Spleen (tissue), 11 donors: Measurements from ENCODE around the gene SLC7A4. TPM values are rescaled to one million over a fixed set of nuclear protein-coding genes. Genes with fewer than 3 reads are reported as not detected.

Experiments used
- DNase-seq: peaks from one replicate; pipeline ENCODE4 v3.0.0-alpha.2; 2020
- H3K27ac ChIP-seq, 8 donors: fragments of 200-600 bp; sonication (generic) in 7 of 8; 1 replicate in 4 of 8; 2 replicates in 4 of 8; pipeline versions ENCODE4 v1.5.0 to v1.8.0; 2016 to 2021; ENCODE audit warnings: inconsistent platforms in 4 of 8, mild to moderate bottlenecking in 4 of 8, moderate library complexity in 1 of 8
- H3K27me3 ChIP-seq, 7 donors: fragments of 200-600 bp; sonication (generic) in 6 of 7; replicated peaks in 1 of 7; 1 replicate in 4 of 7; 2 replicates in 3 of 7; pipeline versions ENCODE4 v1.5.0 to v1.8.0; 2016 to 2021; ENCODE audit warnings: inconsistent platforms in 3 of 7, mild to moderate bottlenecking in 1 of 7
- H3K36me3 ChIP-seq, 6 donors: fragments of 200-600 bp; sonication (generic) in 5 of 6; 1 replicate in 4 of 6; 2 replicates in 2 of 6; pipeline versions ENCODE4 v1.5.0 to v1.8.0; 2016 to 2021; ENCODE audit warnings: inconsistent platforms in 2 of 6
- H3K4me1 ChIP-seq, 6 donors: fragments of 200-600 bp; sonication (generic) in 5 of 6; 1 replicate in 3 of 6; 2 replicates in 3 of 6; pipeline versions ENCODE4 v1.5.0 to v1.8.0; 2016 to 2021; ENCODE audit warnings: inconsistent platforms in 3 of 6
- H3K4me3 ChIP-seq, 8 donors: fragments of 200-600 bp; sonication (generic) in 7 of 8; 1 replicate in 4 of 8; 2 replicates in 4 of 8; pipeline versions ENCODE4 v1.5.0 to v1.8.0; 2016 to 2021; ENCODE audit warnings: inconsistent platforms in 4 of 8, mild to moderate bottlenecking in 4 of 8, moderate library complexity in 2 of 8
- H3K9me3 ChIP-seq, 8 donors: fragments of 200-600 bp; sonication (generic) in 7 of 8; 1 replicate in 4 of 8; 2 replicates in 4 of 8; pipeline versions ENCODE4 v1.5.0 to v1.8.0; 2016 to 2021; ENCODE audit warnings: inconsistent platforms in 4 of 8
- POLR2A ChIP-seq, 3 donors: fragments of 450-650 bp; IDR thresholded peaks; one replicate each; pipeline ENCODE4 v1.5.1; 2017; ENCODE audit warnings: antibody characterized with exemption in 3 of 3, mild to moderate bottlenecking in 1 of 3
- POLR2AphosphoS5 ChIP-seq, 3 donors: sonication (generic); formaldehyde crosslinking; IDR thresholded peaks; one replicate each; pipeline ENCODE4 v1.5.1; 2017; ENCODE audit warnings: antibody characterized with exemption in 3 of 3
- WGBS, 5 donors: extraction: QIAGEN DNeasy Blood & Tissue Kit in 3 of 5; methylation state at CpG; one replicate each; pipeline versions ENCODE4 v1.1.5 to v1.1.7; 2013 to 2018; 5-methylcytosine and 5-hydroxymethylcytosine counted together
- intact Hi-C: fragments of 100-400 bp; cut with DNase I; formaldehyde crosslinking; loops from one replicate; pipeline ENCODE4 v1.15.0; 2023; ENCODE audit warnings: low total_unique reads
- polyA plus RNA-seq, 3 donors: library from polyadenylated mRNA; stranded (reverse); fragments of 200-250 nt; gene quantifications; one replicate each; pipeline ENCODE4 v1.2.1, GENCODE V29; 2013
- total RNA-seq, 7 donors: library from RNA; depleted of rRNA in 3 of 7; stranded (reverse); fragments of >200 nt in 3 of 7; fragmentation: NEBNext Ultra II Directional in 4 of 7; extraction: Animal tissue kit (Norgen Biotek cat#: 25700) in 4 of 7; gene quantifications; one replicate each; pipeline versions ENCODE4 v1.1.0 to v1.2.1, GENCODE V29; 2016 to 2021
- TF ChIP-seq, protein P1 (sequence below), 11 experiments: fragments of 200-600 bp in 7 of 11; fragments of 450-650 bp in 4 of 11; sonication (generic) in 4 of 11; IDR thresholded peaks in 8 of 11; conservative IDR thresholded peaks in 3 of 11; 1 replicate in 7 of 11; 2 replicates in 4 of 11; pipeline versions ENCODE4 v1.4.0 to v1.8.0; 2016 to 2021; ENCODE audit warnings: antibody characterized with exemption in 11 of 11, inconsistent platforms in 4 of 11, mild to moderate bottlenecking in 1 of 11
- donor health status: healthy with polysubstance abuse.
- donor health status: DM: no; HTN: no; CAD: no; lungs with moderate emphysema.
- donor health status: DM: no; HTN: no; CAD: no.
- donor health status: Bipolar disorder and iron deficiency.
- donor health status: healthy.
- donor health status: DM: no; HTN: no; CAD: no.
- donor health status: DM: yes; HTN: yes; CAD: no.

The SLC7A4 gene
- total and polyA plus RNA-seq, 10 donors: 0.11 to 0.95 (median 0.29) TPM; not detected in 3

DNA sequence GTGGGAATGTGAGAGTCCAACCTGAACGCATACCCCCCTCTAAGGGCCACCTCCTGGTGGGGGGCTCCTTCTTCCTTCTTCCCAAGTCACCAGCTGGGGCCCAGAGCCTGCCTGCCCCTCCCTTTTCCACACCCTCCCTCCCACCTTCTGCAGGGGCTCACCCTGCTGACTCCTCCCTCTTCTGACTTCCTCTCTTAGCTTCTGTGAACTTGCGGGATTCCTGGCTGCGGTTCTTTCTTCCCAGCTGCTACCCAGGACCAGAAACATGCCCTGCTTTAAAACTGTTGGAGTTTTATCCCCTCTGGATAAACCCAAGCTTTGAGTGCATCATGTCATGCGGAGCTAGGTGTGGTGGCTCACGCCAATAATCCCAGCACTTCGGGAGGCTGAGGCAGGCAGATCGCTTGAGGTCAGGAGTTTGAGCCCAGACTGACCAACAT, 23.5 kb upstream of the SLC7A4 start:
- H3K4me3 ChIP-seq: no peak overlapping the region
- peaks cover 0 to 24% (median 0%) of the 10 kb centered on the region in 7 donors for H3K27me3 ChIP-seq
- H3K36me3 ChIP-seq: no peaks in the 10 kb centered on the region
- intact Hi-C loops: no loop called here
- H3K27ac ChIP-seq: no peak overlapping the region
- H3K9me3 ChIP-seq: no peaks in the 10 kb centered on the region
- no peak for TF ChIP-seq POLR2AphosphoS5 (IDR thresholded peaks at IDR 0.05)
- no peak for TF ChIP-seq POLR2A (IDR thresholded peaks at IDR 0.05)
- TF ChIP-seq, protein P1, sequence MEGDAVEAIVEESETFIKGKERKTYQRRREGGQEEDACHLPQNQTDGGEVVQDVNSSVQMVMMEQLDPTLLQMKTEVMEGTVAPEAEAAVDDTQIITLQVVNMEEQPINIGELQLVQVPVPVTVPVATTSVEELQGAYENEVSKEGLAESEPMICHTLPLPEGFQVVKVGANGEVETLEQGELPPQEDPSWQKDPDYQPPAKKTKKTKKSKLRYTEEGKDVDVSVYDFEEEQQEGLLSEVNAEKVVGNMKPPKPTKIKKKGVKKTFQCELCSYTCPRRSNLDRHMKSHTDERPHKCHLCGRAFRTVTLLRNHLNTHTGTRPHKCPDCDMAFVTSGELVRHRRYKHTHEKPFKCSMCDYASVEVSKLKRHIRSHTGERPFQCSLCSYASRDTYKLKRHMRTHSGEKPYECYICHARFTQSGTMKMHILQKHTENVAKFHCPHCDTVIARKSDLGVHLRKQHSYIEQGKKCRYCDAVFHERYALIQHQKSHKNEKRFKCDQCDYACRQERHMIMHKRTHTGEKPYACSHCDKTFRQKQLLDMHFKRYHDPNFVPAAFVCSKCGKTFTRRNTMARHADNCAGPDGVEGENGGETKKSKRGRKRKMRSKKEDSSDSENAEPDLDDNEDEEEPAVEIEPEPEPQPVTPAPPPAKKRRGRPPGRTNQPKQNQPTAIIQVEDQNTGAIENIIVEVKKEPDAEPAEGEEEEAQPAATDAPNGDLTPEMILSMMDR (IDR thresholded peaks at IDR 0.05 in 8 of 11, conservative IDR thresholded peaks at IDR 0.05 in 3 of 11): no peak
- peaks cover 0 to 9% (median 4%) of the 10 kb centered on the region in 6 donors for H3K4me1 ChIP-seq
- WGBS, 5 donors: 32 to 46% (median 36%) methylated on average over 7 of the region's 7 CpGs
- DNase-seq: peak; percentile 49

DNA sequence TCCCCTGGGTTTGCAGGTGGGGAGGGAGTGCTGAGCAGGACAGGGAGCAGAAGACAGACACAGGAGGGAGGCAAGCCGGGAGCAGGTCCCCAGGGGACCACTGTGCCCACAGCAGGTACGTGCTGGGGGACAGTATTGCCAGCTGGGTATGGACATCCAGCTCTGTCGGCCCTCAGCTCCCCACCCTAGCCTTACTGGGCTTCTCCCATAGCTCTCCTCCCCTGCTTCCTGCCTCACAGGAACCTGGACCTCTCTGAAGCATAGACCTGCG, 23.1 kb upstream of the SLC7A4 start:
- 30 to 47% (median 43%) methylated on average over 1 to 4 of the region's 4 CpGs for WGBS, 5 donors
- Histone ChIP-seq H3K27ac (no peak overlapping the region), H3K4me3 (no peak overlapping the region), H3K4me1 (peaks cover 0 to 9% (median 4%) of the 10 kb centered on the region in 6 donors), H3K36me3 (no peaks in the 10 kb centered on the region), H3K9me3 (no peaks in the 10 kb centered on the region), H3K27me3 (peaks cover 0 to 24% (median 0%) of the 10 kb centered on the region in 7 donors)
- TF ChIP-seq, protein P1 (IDR thresholded peaks at IDR 0.05 in 8 of 11, conservative IDR thresholded peaks at IDR 0.05 in 3 of 11): no peak
- TF ChIP-seq POLR2AphosphoS5 (IDR thresholded peaks at IDR 0.05) (no peak), POLR2A (IDR thresholded peaks at IDR 0.05) (no peak)
- no peak for DNase-seq
- intact Hi-C loops: no loop called here

DNA sequence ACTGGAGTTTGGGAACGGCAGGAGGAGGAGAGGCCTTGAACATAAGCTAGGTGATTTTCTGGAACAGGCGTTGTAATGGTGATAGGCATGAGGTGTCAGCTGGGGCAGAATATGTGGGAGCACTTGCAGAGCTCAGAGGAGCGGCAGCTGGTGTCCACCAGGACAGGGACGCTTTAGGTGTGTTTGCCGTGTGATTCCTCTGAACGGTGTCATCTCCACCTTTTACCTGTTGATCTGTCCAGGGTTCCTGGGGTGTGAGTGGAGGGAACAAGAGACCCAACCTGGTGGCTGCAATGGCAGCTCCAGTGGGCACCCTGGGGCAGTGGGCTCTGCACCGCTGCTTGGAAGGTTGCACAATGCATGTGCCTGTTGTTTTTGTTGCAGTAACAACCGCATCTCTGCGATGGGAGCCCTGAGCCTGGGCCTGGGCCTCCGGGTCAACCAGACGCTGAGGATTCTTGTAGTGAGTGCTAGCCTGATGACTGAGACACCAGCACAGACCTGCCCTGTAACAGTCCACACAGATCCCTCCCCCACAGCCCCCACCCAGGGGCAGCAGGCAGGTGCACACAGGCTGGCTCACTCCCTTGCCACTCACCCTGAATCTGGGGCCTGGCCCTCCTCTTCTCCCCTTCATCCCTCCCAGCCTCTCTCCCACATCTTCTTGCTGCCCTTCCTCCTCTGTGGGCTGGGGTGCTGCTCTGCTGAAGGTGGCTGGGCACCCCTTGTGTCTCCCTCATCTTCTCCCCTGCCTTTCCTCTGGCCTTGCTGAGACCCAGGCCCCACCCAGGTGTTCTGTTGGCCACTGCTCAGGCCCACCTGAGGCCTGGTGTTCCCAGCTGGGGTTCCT, 22.6 kb upstream of the SLC7A4 start:
- TF ChIP-seq, protein P1 (IDR thresholded peaks at IDR 0.05 in 8 of 11, conservative IDR thresholded peaks at IDR 0.05 in 3 of 11): no peak
- TF ChIP-seq POLR2AphosphoS5 (IDR thresholded peaks at IDR 0.05) (no peak), POLR2A (IDR thresholded peaks at IDR 0.05) (no peak)
- DNase-seq: peak; percentile 61
- intact Hi-C loops: no loop called here

DNA sequence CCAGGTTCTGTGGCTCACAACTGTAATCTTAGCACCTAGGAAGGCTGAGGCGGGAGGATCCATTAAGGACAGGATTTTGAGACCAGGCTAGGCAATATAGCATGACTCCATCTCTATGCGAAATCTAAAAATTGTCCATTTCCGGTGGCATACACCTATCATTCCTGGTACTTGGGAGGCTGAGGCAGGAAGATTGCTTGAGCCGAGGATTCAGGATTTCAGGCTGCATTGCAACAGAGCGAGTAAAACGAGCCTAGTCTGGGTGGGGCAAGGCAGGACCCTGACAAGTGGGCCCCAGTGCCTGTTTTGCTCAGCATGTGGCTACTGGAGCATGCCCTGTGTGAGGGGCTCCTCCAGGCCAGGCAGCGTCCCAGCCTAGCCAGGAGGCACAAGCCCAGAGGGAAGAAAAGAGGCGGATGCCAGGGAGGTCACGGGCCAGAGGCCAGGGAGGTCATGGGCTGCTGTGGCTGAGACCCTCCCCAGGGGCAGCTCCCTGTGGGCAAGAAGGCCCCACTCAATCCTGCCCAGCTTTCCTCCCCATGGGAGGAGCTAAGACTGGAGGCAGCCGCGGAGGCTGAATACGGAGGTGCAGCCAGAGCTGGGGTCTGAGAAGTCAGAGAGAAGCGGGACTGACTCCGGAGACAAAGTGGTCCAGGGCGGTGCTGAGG, 21.8 kb upstream of the SLC7A4 start:
- Histone ChIP-seq H3K9me3 (no peaks in the 10 kb centered on the region), H3K36me3 (no peaks in the 10 kb centered on the region), H3K4me3 (no peak overlapping the region), H3K27ac (no peak overlapping the region), H3K27me3 (peaks cover 0 to 24% (median 0%) of the 10 kb centered on the region in 7 donors), H3K4me1 (peaks cover 0 to 9% (median 4%) of the 10 kb centered on the region in 6 donors)
- no peak for DNase-seq
- intact Hi-C loops: no loop called here
- WGBS, 5 donors: 87 to 96% (median 92%) methylated on average over 15 of the region's 15 CpGs
- TF ChIP-seq, protein P1 (IDR thresholded peaks at IDR 0.05 in 8 of 11, conservative IDR thresholded peaks at IDR 0.05 in 3 of 11): no peak
- TF ChIP-seq POLR2A (IDR thresholded peaks at IDR 0.05) (no peak), POLR2AphosphoS5 (IDR thresholded peaks at IDR 0.05) (no peak)

More for the DNA sequence above, 22.6 kb upstream of the SLC7A4 start:
- H3K27ac ChIP-seq: no peak overlapping the region
- no peaks in the 10 kb centered on the region for H3K36me3 ChIP-seq
- H3K4me3 ChIP-seq: no peak overlapping the region
- peaks cover 0 to 24% (median 0%) of the 10 kb centered on the region in 7 donors for H3K27me3 ChIP-seq
- H3K4me1 ChIP-seq: peaks cover 0 to 9% (median 4%) of the 10 kb centered on the region in 6 donors
- 88 to 98% (median 91%) methylated on average over 9 to 11 of the region's 11 CpGs for WGBS, 5 donors
- H3K9me3 ChIP-seq: no peaks in the 10 kb centered on the region
